Naive thymus-derived CD4-positive, alpha-beta T cell (primary cell): ENCODE results near the gene PIP4K2A. TPM values are rescaled to one million over a fixed set of nuclear protein-coding genes. Genes with fewer than 3 reads are reported as not detected.

Experiments used
- ATAC-seq: fragments of 150-1000 bp; cut with Tn5 transposase; 2 replicates; pipeline ENCODE4 v1.10.0; 2021; ENCODE audit warnings: mild to moderate bottlenecking, moderate library complexity
- CTCF ChIA-PET: fragments of 350-600 bp; sonication (Branson Sonifier 250); formaldehyde crosslinking; loops from one replicate; lab custom pipeline; 2021; ENCODE audit warnings: antibody characterized with exemption; lab: Charles Lee
- POLR2A ChIA-PET: fragments of 350-600 bp; sonication (Branson Sonifier 250); formaldehyde crosslinking; loops from one replicate; lab custom pipeline; 2021; ENCODE audit warnings: antibody characterized with exemption, inconsistent platforms; lab: Charles Lee
- DNase-seq, 9 donors: peaks; one replicate each; pipeline versions ENCODE4 v3.0.0 to v3.0.0-alpha.2; 2020 to 2022; ENCODE audit warnings: mixed read lengths in 1 of 9
- H3K27ac ChIP-seq: one replicate; pipeline ENCODE4 v1.7.0; 2013; ENCODE audit warnings: mild to moderate bottlenecking, low read depth, low read length, moderate library complexity
- H3K27me3 ChIP-seq, 2 donors: one replicate each; pipeline ENCODE4 v1.7.0; 2013; ENCODE audit warnings: low read length in 2 of 2, mild to moderate bottlenecking in 2 of 2, moderate library complexity in 2 of 2; ENCODE audit not compliant: control insufficient read depth in 2 of 2, insufficient read depth in 2 of 2
- H3K36me3 ChIP-seq, 3 experiments: 1 replicate in 2 of 3; 2 replicates in 1 of 3; pipeline ENCODE4 v1.7.0; 2013; ENCODE audit warnings: low read length in 3 of 3, mild to moderate bottlenecking in 3 of 3, moderate library complexity in 1 of 3; ENCODE audit not compliant: insufficient read depth in 3 of 3, control insufficient read depth in 2 of 3
- H3K4me1 ChIP-seq, 2 donors: one replicate each; pipeline ENCODE4 v1.7.0; 2013; ENCODE audit warnings: low read length in 2 of 2, mild to moderate bottlenecking in 2 of 2, moderate library complexity in 1 of 2; ENCODE audit not compliant: control insufficient read depth in 2 of 2, insufficient read depth in 2 of 2
- H3K4me3 ChIP-seq: 2 replicates; pipeline ENCODE4 v1.7.0; 2013; ENCODE audit warnings: mild to moderate bottlenecking, low read length
- H3K9me3 ChIP-seq, 3 experiments: 1 replicate in 2 of 3; 2 replicates in 1 of 3; pipeline ENCODE4 v1.7.0; 2013; ENCODE audit warnings: low read length in 3 of 3; ENCODE audit not compliant: control insufficient read depth in 2 of 3
- H3K27ac Mint-ChIP-seq, 9 donors: one replicate each; pipeline ENCODE4 v1.8.0; 2020 to 2022; ENCODE audit warnings: mixed read lengths in 9 of 9, mild to moderate bottlenecking in 8 of 9, moderate library complexity in 5 of 9, inconsistent platforms in 2 of 9
- H3K27me3 Mint-ChIP-seq, 5 donors: one replicate each; pipeline ENCODE4 v1.8.0; 2021 to 2022; ENCODE audit warnings: mixed read lengths in 5 of 5, mild to moderate bottlenecking in 1 of 5
- H3K36me3 Mint-ChIP-seq, 5 donors: one replicate each; pipeline ENCODE4 v1.8.0; 2020 to 2022; ENCODE audit warnings: mixed read lengths in 5 of 5, mild to moderate bottlenecking in 3 of 5, inconsistent platforms in 1 of 5
- H3K4me1 Mint-ChIP-seq, 7 donors: one replicate each; pipeline ENCODE4 v1.8.0; 2020 to 2022; ENCODE audit warnings: mixed read lengths in 7 of 7, mild to moderate bottlenecking in 3 of 7, inconsistent platforms in 1 of 7
- H3K4me3 Mint-ChIP-seq, 10 donors: one replicate each; pipeline ENCODE4 v1.8.0; 2020 to 2022; ENCODE audit warnings: mild to moderate bottlenecking in 10 of 10, mixed read lengths in 10 of 10, moderate library complexity in 6 of 10, inconsistent platforms in 2 of 10
- H3K9me3 Mint-ChIP-seq, 11 donors: one replicate each; pipeline ENCODE4 v1.8.0; 2020 to 2022; ENCODE audit warnings: mixed read lengths in 11 of 11, mild to moderate bottlenecking in 4 of 11, inconsistent platforms in 1 of 11, moderate library complexity in 1 of 11
- intact Hi-C, 2 donors: fragments of 100-400 bp; cut with micrococcal nuclease; formaldehyde crosslinking; loops; one replicate each; pipeline ENCODE4 v1.15.1; 2023
- polyA plus RNA-seq, 2 donors: library from polyadenylated mRNA; unstranded; fragments of 300-500 nt; fragmentation: Illumina TruSeq; gene quantifications; one replicate each; pipeline ENCODE4 v1.2.3, GENCODE V29; 2021
- total RNA-seq, 6 experiments: library from RNA in 5 of 6; stranded (reverse) in 5 of 6; gene quantifications; 1 replicate in 5 of 6; 2 replicates in 1 of 6; pipeline ENCODE4 v1.2.3 and lab custom pipeline; 2021 to 2026

Gene PIP4K2A
- total and polyA plus RNA-seq, 7 experiments from 2014 or later, result 40.9 to 152 (median 134) TPM

DNA sequence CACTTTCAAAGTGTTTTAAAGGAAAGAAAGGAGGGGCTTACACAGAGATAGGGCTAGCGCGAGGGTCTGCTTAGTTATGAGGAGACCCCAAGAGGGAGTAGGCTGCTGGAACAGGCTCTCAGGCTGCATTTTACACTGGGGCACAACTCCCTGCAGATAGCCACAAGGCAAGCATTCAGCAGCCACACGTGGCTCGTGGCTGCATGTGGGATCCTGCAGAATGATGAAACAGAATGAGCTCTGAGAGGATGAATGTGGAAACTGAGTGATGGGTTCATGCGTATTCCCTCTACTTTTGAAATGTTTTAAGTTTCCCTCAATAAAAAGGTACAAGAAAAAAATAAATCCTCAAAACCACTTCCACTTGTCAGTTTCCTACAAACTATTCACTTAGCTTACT is 37.0 kb downstream of the PIP4K2A start:
- peaks cover 0 to 16% (median 5%) of the 10 kb centered on the region in 5 donors for H3K36me3 Mint-ChIP-seq
- intact Hi-C loops, result loop anchor here in 1 of 2 donors (2.0 kb wide), 1 partner anchor 13 kb away; no protein-coding TSS in a partner anchor
- DNase-seq, result no peak
- H3K27ac ChIP-seq, result peak overlapping the region; percentile 2
- H3K27me3 ChIP-seq, result no peaks in the 10 kb centered on the region
- CTCF ChIA-PET, result interaction anchor here (1.3 to 1.6 kb wide), 2 partner anchors 14 to 21 kb away, joined by 3 to 4 read pairs; no protein-coding TSS in a partner anchor
- no peak overlapping the region for H3K4me3 ChIP-seq
- peaks cover 82 to 94% of the 10 kb centered on the region in 2 donors for H3K4me1 ChIP-seq
- no peaks in the 10 kb centered on the region for H3K27me3 Mint-ChIP-seq
- H3K4me3 Mint-ChIP-seq, result peak overlapping the region; percentile 29 to 80 (median 60)
- POLR2A ChIA-PET, result interaction anchor here (0.6 to 11.4 kb wide), 10 partner anchors 12 to 839 kb away, joined by 3 to 145 read pairs (median 4); no protein-coding TSS in a partner anchor
- H3K9me3 ChIP-seq, result no peaks in the 10 kb centered on the region
- H3K36me3 ChIP-seq, result no peaks in the 10 kb centered on the region
- peaks cover 66 to 100% (median 94%) of the 10 kb centered on the region in 7 donors for H3K4me1 Mint-ChIP-seq
- H3K27ac Mint-ChIP-seq, result peak overlapping the region; percentile 10 to 95 (median 87)
- H3K9me3 Mint-ChIP-seq, result no peaks in the 10 kb centered on the region
- no peak for ATAC-seq

DNA sequence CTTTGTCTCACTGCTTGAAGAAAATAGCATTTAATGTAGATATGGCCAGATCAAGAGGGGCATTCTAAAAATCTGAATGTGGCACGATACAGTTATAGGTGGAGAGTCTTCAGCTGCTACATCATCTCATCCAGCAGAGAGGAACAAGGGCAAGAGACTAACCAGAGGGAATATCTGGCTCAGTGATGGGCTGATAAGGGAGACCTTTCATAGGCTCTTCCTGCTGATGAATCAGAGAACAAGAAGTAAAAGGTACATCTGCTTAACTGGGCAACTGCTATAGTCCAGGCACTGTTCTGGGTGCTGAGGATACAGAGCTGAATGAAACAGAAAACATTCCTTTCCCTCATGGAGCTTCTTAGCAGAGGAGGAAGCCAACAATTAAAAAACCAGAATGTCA is 37.9 kb downstream of the PIP4K2A start:
- Histone ChIP-seq H3K9me3 (no peaks in the 10 kb centered on the region), H3K36me3 (no peaks in the 10 kb centered on the region), H3K4me3 (no peak overlapping the region), H3K27me3 (no peaks in the 10 kb centered on the region), H3K27ac (peak overlapping the region; percentile 25), H3K4me1 (peaks cover 78 to 89% of the 10 kb centered on the region in 2 donors)
- Mint-ChIP-seq H3K27ac (peak overlapping the region; percentile 7 to 95 (median 86)), H3K36me3 (peaks cover 0 to 16% (median 5%) of the 10 kb centered on the region in 5 donors), H3K4me3 (peak overlapping the region; percentile 8 to 80 (median 61)), H3K27me3 (no peaks in the 10 kb centered on the region), H3K4me1 (peaks cover 70 to 100% (median 96%) of the 10 kb centered on the region in 7 donors), H3K9me3 (no peaks in the 10 kb centered on the region)
- DNase-seq (no peak), ATAC-seq (no peak)
- POLR2A ChIA-PET, result interaction anchor here (0.8 to 11.4 kb wide), 5 partner anchors 11 to 29 kb away, joined by 4 to 145 read pairs (median 7); no protein-coding TSS in a partner anchor
- CTCF ChIA-PET, result no interaction called here
- intact Hi-C loops, result loop anchor here (1.0 to 2.0 kb wide), 2 partner anchors 8 to 14 kb away; no protein-coding TSS in a partner anchor

DNA sequence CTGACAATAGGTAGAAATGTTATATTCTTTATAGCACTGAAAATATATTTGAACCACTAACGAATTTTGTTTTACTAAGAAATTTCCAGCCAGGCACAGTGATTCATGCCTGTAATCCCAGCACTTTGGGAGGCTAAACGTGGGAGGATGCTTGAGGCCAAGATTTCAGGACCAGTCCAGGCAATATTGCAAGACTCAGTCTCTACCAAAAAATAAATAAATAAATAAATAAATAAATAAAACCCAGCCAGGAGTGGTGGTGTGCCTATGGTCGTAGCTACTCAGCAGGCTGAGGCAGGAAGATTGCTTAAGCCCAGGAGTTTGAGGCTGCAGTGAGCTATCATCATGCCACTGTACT is 39.8 kb downstream of the PIP4K2A start:
- Histone ChIP-seq H3K36me3 (no peaks in the 10 kb centered on the region), H3K9me3 (no peaks in the 10 kb centered on the region), H3K4me3 (no peak overlapping the region), H3K27ac (no peak overlapping the region), H3K27me3 (no peaks in the 10 kb centered on the region), H3K4me1 (peaks cover 77 to 86% of the 10 kb centered on the region in 2 donors)
- ChIA-PET CTCF (no interaction called here), POLR2A (interaction anchor here (0.8 to 1.1 kb wide), 2 partner anchors 9 to 19 kb away, joined by 3 to 5 read pairs; no protein-coding TSS in a partner anchor)
- intact Hi-C loops, result no loop called here
- H3K4me3 Mint-ChIP-seq, result peak overlapping the region in 4 of 10 donors; percentile 35 to 70 (median 52)
- peak overlapping the region in 7 of 9 donors; percentile 1 to 95 (median 74) for H3K27ac Mint-ChIP-seq
- H3K27me3 Mint-ChIP-seq, result no peaks in the 10 kb centered on the region
- H3K36me3 Mint-ChIP-seq, result peaks cover 0 to 18% (median 5%) of the 10 kb centered on the region in 5 donors
- no peak for ATAC-seq
- H3K9me3 Mint-ChIP-seq, result no peaks in the 10 kb centered on the region
- DNase-seq, result no peak
- peaks cover 66 to 100% (median 98%) of the 10 kb centered on the region in 7 donors for H3K4me1 Mint-ChIP-seq

DNA sequence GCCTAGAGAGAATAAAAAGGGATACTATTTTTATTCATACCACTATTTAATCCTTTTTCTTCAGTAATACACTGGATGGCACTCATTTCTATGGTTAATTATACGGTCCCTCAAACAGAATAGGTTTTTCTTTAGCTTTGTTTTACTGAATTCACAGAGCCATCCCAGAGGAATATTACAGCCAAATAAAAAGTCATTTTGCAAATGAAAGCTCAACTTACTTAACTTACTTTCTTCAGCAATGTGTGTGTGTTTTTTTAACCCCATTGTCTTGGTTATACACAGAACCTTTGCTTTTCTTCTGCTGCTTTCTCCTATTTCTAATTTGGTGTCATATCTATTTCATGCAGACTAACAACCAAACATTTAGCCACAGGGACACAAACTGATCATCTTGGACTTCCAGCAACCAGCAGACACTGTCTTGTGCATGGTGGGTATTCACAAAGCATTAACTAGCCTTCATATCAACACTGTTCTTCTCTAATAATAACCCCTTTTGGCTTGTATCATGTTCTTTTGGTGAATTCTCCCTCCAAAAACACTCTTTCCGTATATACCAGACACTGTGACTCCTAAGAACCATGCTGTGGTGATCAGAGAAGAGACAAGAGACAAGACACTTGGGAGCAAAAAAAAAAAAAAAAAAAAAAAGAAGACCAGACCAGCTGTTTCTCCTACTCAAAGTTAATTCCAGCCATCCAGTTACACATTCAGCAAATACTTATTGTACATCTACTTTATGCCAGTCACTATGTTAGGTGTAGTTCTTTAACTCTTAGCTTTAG is 40.4 kb downstream of the PIP4K2A start:
- no peak for DNase-seq
- H3K4me1 ChIP-seq, result peaks cover 77 to 86% of the 10 kb centered on the region in 2 donors
- Mint-ChIP-seq H3K36me3 (peaks cover 0 to 22% (median 5%) of the 10 kb centered on the region in 5 donors), H3K27ac (peak overlapping the region in 8 of 9 donors; percentile 1 to 95 (median 58)), H3K4me3 (peak overlapping the region in 5 of 10 donors; percentile 2 to 68 (median 18)), H3K27me3 (no peaks in the 10 kb centered on the region), H3K9me3 (no peaks in the 10 kb centered on the region), H3K4me1 (peaks cover 66 to 100% (median 98%) of the 10 kb centered on the region in 7 donors)
- POLR2A ChIA-PET, result interaction anchor here (1.0 to 1.1 kb wide), 2 partner anchors 8 to 18 kb away, joined by 3 read pairs; no protein-coding TSS in a partner anchor
- H3K27ac ChIP-seq, result no peak overlapping the region
- H3K36me3 ChIP-seq, result no peaks in the 10 kb centered on the region
- intact Hi-C loops, result no loop called here
- no peak overlapping the region for H3K4me3 ChIP-seq
- no peaks in the 10 kb centered on the region for H3K9me3 ChIP-seq
- H3K27me3 ChIP-seq, result no peaks in the 10 kb centered on the region
- ATAC-seq, result no peak
- CTCF ChIA-PET, result interaction anchor here (0.6 kb wide), 1 partner anchor 9 kb away, joined by 3 read pairs; no protein-coding TSS in a partner anchor

DNA sequence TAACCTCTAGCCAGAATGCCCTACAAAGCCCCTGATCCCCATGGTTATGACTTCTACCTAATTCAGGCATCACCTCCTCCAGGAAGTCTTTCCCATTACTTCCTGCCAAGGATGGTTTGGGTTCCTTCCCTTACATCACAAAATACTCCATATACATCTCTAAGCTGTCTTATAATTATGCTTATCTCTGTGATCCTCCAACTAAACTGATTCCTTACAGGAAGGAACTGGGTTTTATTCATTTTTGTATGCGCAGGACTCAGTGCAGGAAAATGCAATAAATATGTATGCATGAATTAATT is 41.3 kb downstream of the PIP4K2A start:
- intact Hi-C loops, result no loop called here
- DNase-seq, result no peak
- ATAC-seq, result no peak
- Histone ChIP-seq H3K27ac (no peak overlapping the region), H3K9me3 (no peaks in the 10 kb centered on the region), H3K4me1 (peaks cover 80 to 86% of the 10 kb centered on the region in 2 donors), H3K4me3 (no peak overlapping the region), H3K27me3 (no peaks in the 10 kb centered on the region), H3K36me3 (no peaks in the 10 kb centered on the region)
- H3K4me3 Mint-ChIP-seq, result peak overlapping the region in 8 of 10 donors; percentile 18 to 68 (median 58)
- peak overlapping the region in 8 of 9 donors; percentile 46 to 95 (median 70) for H3K27ac Mint-ChIP-seq
- H3K27me3 Mint-ChIP-seq, result no peaks in the 10 kb centered on the region
- no peaks in the 10 kb centered on the region for H3K9me3 Mint-ChIP-seq
- peaks cover 0 to 17% (median 5%) of the 10 kb centered on the region in 5 donors for H3K36me3 Mint-ChIP-seq
- POLR2A ChIA-PET, result no interaction called here
- CTCF ChIA-PET, result no interaction called here
- H3K4me1 Mint-ChIP-seq, result peaks cover 64 to 100% (median 96%) of the 10 kb centered on the region in 7 donors

DNA sequence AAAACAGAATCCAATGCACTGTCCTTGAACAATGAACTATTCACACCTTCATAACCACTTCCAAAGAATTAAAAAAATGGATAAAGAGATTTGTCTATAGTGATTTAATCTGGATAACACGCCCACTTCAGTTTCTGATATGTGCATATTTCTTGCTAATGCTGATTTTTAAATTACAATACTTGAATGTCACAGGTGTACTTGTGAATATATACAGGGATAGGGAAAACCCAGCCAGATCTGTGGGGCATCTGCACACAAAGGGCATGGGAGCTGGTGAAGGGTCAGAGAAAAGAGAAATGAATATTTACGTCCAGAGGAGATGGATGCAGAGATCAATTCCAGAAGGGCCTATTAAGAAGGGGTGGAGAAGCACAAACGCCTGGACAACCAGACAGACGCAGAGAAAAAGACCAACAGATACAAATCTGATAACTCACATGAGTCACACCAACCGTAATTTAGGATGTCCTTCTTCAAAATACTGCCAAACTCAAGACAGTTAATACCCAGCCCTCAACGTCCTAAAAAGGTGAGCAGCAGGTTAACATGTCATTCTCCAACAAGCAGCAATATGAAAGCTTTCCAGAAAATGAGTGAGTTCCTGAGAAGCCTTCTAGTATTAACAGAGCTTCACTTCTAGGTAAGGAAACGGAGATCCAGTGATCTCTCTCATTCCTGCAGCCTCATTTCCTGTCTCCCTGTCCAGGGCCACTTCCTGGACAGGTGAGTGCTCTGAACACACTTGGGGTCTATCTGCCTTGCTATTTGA is 41.9 kb downstream of the PIP4K2A start:
- Histone ChIP-seq H3K36me3 (no peaks in the 10 kb centered on the region), H3K9me3 (no peaks in the 10 kb centered on the region), H3K4me3 (no peak overlapping the region), H3K27me3 (no peaks in the 10 kb centered on the region), H3K4me1 (peaks cover 80 to 86% of the 10 kb centered on the region in 2 donors), H3K27ac (peak overlapping the region; percentile 4)
- no peaks in the 10 kb centered on the region for H3K27me3 Mint-ChIP-seq
- ChIA-PET POLR2A (interaction anchor here (1.4 to 7.3 kb wide), 2 partner anchors 10 to 16 kb away, joined by 4 to 97 read pairs; no protein-coding TSS in a partner anchor), CTCF (interaction anchor here (0.6 to 1.1 kb wide), 3 partner anchors 18 to 56 kb away, joined by 3 to 6 read pairs (median 5); no protein-coding TSS in a partner anchor)
- peak overlapping the region; percentile 19 to 68 (median 53) for H3K4me3 Mint-ChIP-seq
- H3K9me3 Mint-ChIP-seq, result peaks cover 0 to 2% (median 0%) of the 10 kb centered on the region in 11 donors
- ATAC-seq, result no peak
- DNase-seq, result no peak
- H3K36me3 Mint-ChIP-seq, result peaks cover 0 to 16% (median 5%) of the 10 kb centered on the region in 5 donors
- intact Hi-C loops, result no loop called here
- H3K4me1 Mint-ChIP-seq, result peaks cover 64 to 100% (median 96%) of the 10 kb centered on the region in 7 donors
- peak overlapping the region; percentile 25 to 95 (median 65) for H3K27ac Mint-ChIP-seq
